HepG2 (cell line): ENCODE results near the gene TPR. TPM values are rescaled to one million over a fixed set of nuclear protein-coding genes. Genes with fewer than 3 reads are reported as not detected.

Source experiments
- ARNTL ChIP-seq: sonication (generic); formaldehyde crosslinking; IDR thresholded peaks from 2 replicates; pipeline ENCODE4 v1.4.0; 2020; ENCODE audit warnings: mild to moderate bottlenecking, missing genetic modification reagents
- CBX5 ChIP-seq: sonication (generic); formaldehyde crosslinking; IDR thresholded peaks from 2 replicates; pipeline ENCODE4 v1.4.0; 2020; ENCODE audit warnings: missing genetic modification reagents, borderline replicate concordance
- CSRNP1 ChIP-seq: sonication (generic); formaldehyde crosslinking; IDR thresholded peaks from 2 replicates; pipeline ENCODE4 v1.8.1; 2023; ENCODE audit warnings: mild to moderate bottlenecking, missing genetic modification reagents
- EHMT2 ChIP-seq: fragments of 200-600 bp; sonication (generic); IDR thresholded peaks from 2 replicates; pipeline ENCODE4 v1.7.0; 2017; ENCODE audit warnings: antibody characterized with exemption, low read depth, low read length, borderline replicate concordance
- GATAD2A ChIP-seq: IDR thresholded peaks from 2 replicates; pipeline ENCODE4 v1.6.1; 2016
- GTF2F1 ChIP-seq: fragments of 150-350 bp; IDR thresholded peaks from 2 replicates; pipeline ENCODE4 v1.6.1; 2014; ENCODE audit warnings: low read length
- IKZF5 ChIP-seq: IDR thresholded peaks from 2 replicates; pipeline ENCODE4 v1.6.1; 2018; ENCODE audit warnings: missing genetic modification reagents, mild to moderate bottlenecking, missing compliant biosample characterization
- KMT2A ChIP-seq: sonication (generic); formaldehyde crosslinking; IDR thresholded peaks from 2 replicates; pipeline ENCODE4 v1.4.0; 2020; ENCODE audit warnings: missing genetic modification reagents
- MED1 ChIP-seq: sonication (generic); formaldehyde crosslinking; IDR thresholded peaks from 2 replicates; pipeline ENCODE4 v1.4.0; 2020; ENCODE audit warnings: missing genetic modification reagents
- MYNN ChIP-seq: sonication (generic); formaldehyde crosslinking; IDR thresholded peaks from 2 replicates; pipeline ENCODE4 v1.4.0; 2020; ENCODE audit warnings: mild to moderate bottlenecking, low read depth, missing genetic modification reagents
- NFE2L1 ChIP-seq: sonication (generic); formaldehyde crosslinking; IDR thresholded peaks from 2 replicates; pipeline ENCODE4 v1.4.0; 2020; ENCODE audit warnings: missing genetic modification reagents, mild to moderate bottlenecking, borderline replicate concordance
- PITX1 ChIP-seq: sonication (generic); formaldehyde crosslinking; IDR thresholded peaks from 2 replicates; pipeline ENCODE4 v1.5.1; 2020; ENCODE audit warnings: mild to moderate bottlenecking, missing genetic modification reagents
- POLR2G ChIP-seq: fragments of 200-400 bp; formaldehyde crosslinking; IDR thresholded peaks from 2 replicates; pipeline ENCODE4 v1.6.1; 2018; ENCODE audit warnings: mild to moderate bottlenecking, low read depth, low read length, moderate library complexity
- RARA ChIP-seq: IDR thresholded peaks from 2 replicates; pipeline ENCODE4 v1.6.1; 2016; ENCODE audit warnings: missing genetic modification reagents, missing compliant biosample characterization
- SMARCE1 ChIP-seq: fragments of 450-650 bp; IDR thresholded peaks from 2 replicates; pipeline ENCODE4 v1.6.1; 2017; ENCODE audit warnings: borderline replicate concordance
- STAG1 ChIP-seq: sonication (generic); formaldehyde crosslinking; IDR thresholded peaks from 2 replicates; pipeline ENCODE4 v1.4.0; 2020; ENCODE audit warnings: missing genetic modification reagents
- THAP9 ChIP-seq: sonication (generic); formaldehyde crosslinking; IDR thresholded peaks from 2 replicates; pipeline ENCODE4; 2020; ENCODE audit warnings: missing genetic modification reagents, mild to moderate bottlenecking, borderline replicate concordance
- TP53 ChIP-seq: sonication (generic); formaldehyde crosslinking; conservative IDR thresholded peaks from 2 replicates; pipeline ENCODE4 v1.4.0; 2020; ENCODE audit warnings: missing genetic modification reagents
- ZBTB33 ChIP-seq: sonication (generic); formaldehyde crosslinking; IDR thresholded peaks from 2 replicates; pipeline ENCODE4 v1.4.0; 2020; ENCODE audit warnings: missing genetic modification reagents
- ZSCAN5A ChIP-seq: sonication (generic); formaldehyde crosslinking; IDR thresholded peaks from 2 replicates; pipeline ENCODE4 v1.8.0; 2022; ENCODE audit warnings: mild to moderate bottlenecking, missing genetic modification reagents, borderline replicate concordance
- polyA plus RNA-seq, 8 experiments: library from polyadenylated mRNA; depleted of rRNA in 3 of 8; stranded (reverse) in 7 of 8; unstranded in 1 of 8; fragments of >200 nt; fragmentation: Illumina TruSeq in 4 of 8; extraction: Trizol in 4 of 8; gene quantifications; 2 replicates each; pipeline versions ENCODE4 v1.2.1 to v1.2.3, GENCODE V29; 2011 to 2016; ENCODE audit warnings: low read depth in 4 of 8, missing spikeins in 1 of 8, mixed read lengths in 1 of 8; ENCODE audit not compliant: insufficient read depth in 1 of 8
- total RNA-seq, 5 experiments: library from RNA; depleted of rRNA; stranded (reverse); fragments of >200 nt; fragmentation: Illumina TruSeq; extraction: Trizol; gene quantifications; 2 replicates each; pipeline ENCODE4 v1.2.3, GENCODE V29; 2016; ENCODE audit warnings: low read depth in 1 of 5

The TPR gene
- total and polyA plus RNA-seq, 2 of the 13 experiments (the other 11 are each of a cell fraction or from before 2014, with no cell fraction given), result 78.9 to 81.7 TPM

- TF ChIP-seq MYNN (CRISPR knock-in tag), result no peak
- peak; percentile 52; the same call in 1 of the 2 replicates for TF ChIP-seq IKZF5 (CRISPR knock-in tag)
- TF ChIP-seq SMARCE1, result no peak
- peak; percentile 75 for TF ChIP-seq POLR2G
- TF ChIP-seq KMT2A (CRISPR knock-in tag), result peak; percentile 61; the same call in 1 of the 2 replicates
- peak; percentile 24; the same call in 1 of the 2 replicates for TF ChIP-seq STAG1
- no peak for TF ChIP-seq EHMT2
- TF ChIP-seq MED1, result no peak; the same call in none of the 2 replicates
- TF ChIP-seq GTF2F1, result no peak
- peak; percentile 46 for TF ChIP-seq PITX1 (CRISPR knock-in tag)
- no peak; the same call in 1 of the 2 replicates for TF ChIP-seq ARNTL
- peak; percentile 54; the same call in 1 of the 2 replicates for TF ChIP-seq CBX5 (CRISPR knock-in tag)
- TF ChIP-seq NFE2L1 (CRISPR knock-in tag), result no peak
- TF ChIP-seq RARA (CRISPR knock-in tag), result no peak
- peak; percentile 48; the same call in 1 of the 2 replicates for TF ChIP-seq ZBTB33 (CRISPR knock-in tag)
- no peak for TF ChIP-seq TP53 (CRISPR knock-in tag)
- TF ChIP-seq THAP9 (CRISPR knock-in tag), result peak; percentile 94; the same call in 1 of the 2 replicates
- TF ChIP-seq ZSCAN5A, result peak; percentile 97; the same call in 1 of the 2 replicates
- peak; percentile 50 for TF ChIP-seq GATAD2A
- peak; percentile 78 for TF ChIP-seq CSRNP1 (CRISPR knock-in tag)
These were observed at the start of gene TPR, which contains the start of gene ODR4 (continued) for GRCh38 chr1:186375152-186375928.
